ENCODE data around the gene AFDN. TPM values are rescaled to one million over a fixed set of nuclear protein-coding genes. Genes with fewer than 3 reads are reported as not detected.

Gene AFDN
- total RNA-seq, 1 donor: 29.2 TPM

GRCh38 chr6:167948716-167949115, 122.0 kb downstream of the AFDN start:
- H3K4me3 ChIP-seq (ENCODE audit: low read depth, low read length): no peak overlapping the region
- no peak for TF ChIP-seq CTCF (IDR thresholded peaks at IDR 0.05; ENCODE audit: insufficient read depth, low read length)
- no peak for DNase-seq (ENCODE audit: low read depth)

- no peak overlapping the region for H3K4me3 ChIP-seq (ENCODE audit: low read depth, low read length)
- no peak for TF ChIP-seq CTCF (IDR thresholded peaks at IDR 0.05; ENCODE audit: insufficient read depth, low read length)
- DNase-seq (ENCODE audit: low read depth): no peak
Observed at GRCh38 chr6:167949121-167949684, 122.5 kb downstream of the AFDN start.

GRCh38 chr6:167951781-167952511, 125.2 kb downstream of the AFDN start:
- no peak overlapping the region for H3K4me3 ChIP-seq (ENCODE audit: low read depth, low read length)
- no peak for DNase-seq (ENCODE audit: low read depth)
- TF ChIP-seq CTCF (IDR thresholded peaks at IDR 0.05; ENCODE audit: insufficient read depth, low read length): no peak

- no peak overlapping the region for H3K4me3 ChIP-seq (ENCODE audit: low read depth, low read length)
- DNase-seq (ENCODE audit: low read depth): no peak
- no peak for TF ChIP-seq CTCF (IDR thresholded peaks at IDR 0.05; ENCODE audit: insufficient read depth, low read length)
Observed at GRCh38 chr6:167952512-167952859, 125.8 kb downstream of the AFDN start.

GRCh38 chr6:167953551-167953950, 126.8 kb downstream of the AFDN start:
- H3K4me3 ChIP-seq (ENCODE audit: low read depth, low read length): no peak overlapping the region
- no peak for TF ChIP-seq CTCF (IDR thresholded peaks at IDR 0.05; ENCODE audit: insufficient read depth, low read length)
- DNase-seq (ENCODE audit: low read depth): no peak

- H3K4me3 ChIP-seq (ENCODE audit: low read depth, low read length): no peak overlapping the region
- no peak for DNase-seq (ENCODE audit: low read depth)
- TF ChIP-seq CTCF (IDR thresholded peaks at IDR 0.05; ENCODE audit: insufficient read depth, low read length): no peak
Observed at GRCh38 chr6:167954151-167954550, 127.4 kb downstream of the AFDN start.
